ENCODE measurements around the gene VIP.
A peak's percentile ranks its signal among the peaks of the same experiment; 100 is the strongest.
"Not testable (repeated sequence)": the region's sequence is repeated elsewhere in the genome, so short reads cannot be mapped to it uniquely, and the experiment has no call there.

The VIP gene

GRCh38 chr6:152750694-152751093, at the start of gene VIP:
Gene VIP, plus strand, starts transcription at chr6:152750797. Its CDS starts 1,381 bp downstream, at chr6:152752178.
- no peak for DNase-seq

GRCh38 chr6:152701081-152701862, 49.3 kb upstream of the VIP start:
- no peak for DNase-seq

GRCh38 chr6:152701863-152702401, 48.7 kb upstream of the VIP start:
- DNase-seq: no peak

GRCh38 chr6:152703750-152704149, 46.8 kb upstream of the VIP start:
- DNase-seq: not testable (repeated sequence)

- no peak for DNase-seq
Measured at GRCh38 chr6:152705327-152705726, 45.3 kb upstream of the VIP start.

DNA sequence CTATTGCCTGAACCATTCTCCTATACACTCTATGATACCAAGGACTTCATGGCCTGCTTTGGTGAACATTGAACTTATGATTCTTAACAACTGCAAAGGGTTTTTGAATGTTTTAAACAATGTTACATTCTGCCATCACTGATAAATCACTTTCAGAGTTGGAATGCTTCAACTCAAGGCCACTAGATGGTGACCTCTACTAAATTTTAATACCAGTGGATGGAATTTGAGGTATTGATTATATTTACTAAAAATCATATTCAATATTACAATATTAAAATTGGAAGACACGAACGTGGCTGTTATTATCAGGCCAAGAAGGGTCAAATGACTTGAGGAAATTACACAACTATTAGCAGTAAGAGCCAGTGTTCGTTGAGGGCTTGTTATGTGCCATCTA, 34.3 kb upstream of the VIP start:
- DNase-seq: no peak

GRCh38 chr6:152720974-152721373, 29.6 kb upstream of the VIP start:
- DNase-seq: no peak

GRCh38 chr6:152721956-152722355, 28.6 kb upstream of the VIP start:
- no peak for DNase-seq

DNA sequence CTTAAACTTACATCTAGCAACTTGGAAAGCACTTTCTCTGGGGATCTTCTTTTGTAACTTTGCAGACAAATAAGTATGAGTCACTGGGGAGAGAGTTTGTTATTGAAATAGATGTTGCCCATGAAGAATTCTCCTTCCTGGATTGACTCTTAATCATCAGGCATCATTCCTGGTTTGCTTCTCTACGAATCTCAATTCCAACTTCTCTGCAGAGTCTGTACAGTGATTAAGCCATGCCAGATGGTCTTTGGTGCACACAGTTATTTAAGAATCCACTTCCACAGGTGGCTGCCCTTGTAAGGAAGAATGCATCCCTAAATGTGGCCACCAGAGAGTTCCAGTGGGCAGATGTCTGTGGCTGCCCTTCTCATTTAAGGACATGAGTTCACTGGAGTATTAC, 27.2 kb upstream of the VIP start:
- DNase-seq: no peak

- no peak for DNase-seq
Measured at GRCh38 chr6:152726313-152726712, 24.3 kb upstream of the VIP start.

GRCh38 chr6:152727507-152727906, 23.1 kb upstream of the VIP start:
- DNase-seq: no peak

GRCh38 chr6:152734630-152735029, 16.0 kb upstream of the VIP start:
- no peak for DNase-seq

GRCh38 chr6:152736687-152737273, 13.8 kb upstream of the VIP start:
- DNase-seq: no peak

GRCh38 chr6:152745509-152746171, 5.0 kb upstream of the VIP start:
- DNase-seq: no peak

GRCh38 chr6:152746172-152746553, 4.4 kb upstream of the VIP start:
- no peak for DNase-seq

DNA sequence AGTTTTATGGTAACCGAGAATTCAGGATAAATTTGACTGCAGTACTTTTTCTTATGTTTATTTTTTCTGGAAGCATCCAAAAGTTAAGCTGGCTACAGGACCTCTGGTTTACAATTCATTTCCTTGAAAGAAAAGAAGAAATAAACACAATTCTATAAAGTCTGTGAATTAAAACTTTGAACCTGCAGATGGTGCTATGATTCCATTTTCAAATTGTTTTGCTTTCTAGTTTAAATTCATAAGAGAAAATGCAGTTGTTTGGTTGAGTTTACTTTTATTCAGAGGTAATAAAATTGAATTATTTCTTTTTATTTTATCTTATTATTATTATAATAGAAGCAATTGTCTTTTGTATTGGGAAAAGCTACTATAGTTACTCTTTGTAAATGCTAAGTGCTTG, 1.8 kb upstream of the VIP start:
- DNase-seq: peak in 1 of 2 donors; percentile 2

- DNase-seq: no peak
Measured at GRCh38 chr6:152749336-152749735, 1.3 kb upstream of the VIP start.

GRCh38 chr6:152765331-152765730, 14.7 kb downstream of the VIP start:
- DNase-seq: no peak

DNA sequence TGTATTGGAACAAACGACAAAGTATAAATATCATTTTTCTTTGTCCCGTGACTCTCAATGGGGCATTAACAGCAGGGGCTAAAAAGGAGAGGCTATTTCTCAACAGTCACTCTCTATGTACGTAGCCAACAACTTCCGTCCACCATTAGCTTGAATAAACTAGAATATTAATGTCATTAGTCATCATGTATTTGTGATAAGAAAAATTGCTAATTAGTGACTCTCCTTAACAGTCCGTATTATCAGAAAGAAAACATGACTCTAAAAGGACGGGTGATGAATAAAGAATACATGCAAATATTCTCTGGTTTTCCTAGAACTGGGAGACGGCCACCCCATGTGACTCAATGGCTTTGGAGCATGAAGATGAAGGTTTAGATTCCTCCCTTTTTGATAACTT, 18.6 kb downstream of the VIP start:
- no peak for DNase-seq

GRCh38 chr6:152769993-152770392, 19.4 kb downstream of the VIP start:
- DNase-seq: no peak

DNA sequence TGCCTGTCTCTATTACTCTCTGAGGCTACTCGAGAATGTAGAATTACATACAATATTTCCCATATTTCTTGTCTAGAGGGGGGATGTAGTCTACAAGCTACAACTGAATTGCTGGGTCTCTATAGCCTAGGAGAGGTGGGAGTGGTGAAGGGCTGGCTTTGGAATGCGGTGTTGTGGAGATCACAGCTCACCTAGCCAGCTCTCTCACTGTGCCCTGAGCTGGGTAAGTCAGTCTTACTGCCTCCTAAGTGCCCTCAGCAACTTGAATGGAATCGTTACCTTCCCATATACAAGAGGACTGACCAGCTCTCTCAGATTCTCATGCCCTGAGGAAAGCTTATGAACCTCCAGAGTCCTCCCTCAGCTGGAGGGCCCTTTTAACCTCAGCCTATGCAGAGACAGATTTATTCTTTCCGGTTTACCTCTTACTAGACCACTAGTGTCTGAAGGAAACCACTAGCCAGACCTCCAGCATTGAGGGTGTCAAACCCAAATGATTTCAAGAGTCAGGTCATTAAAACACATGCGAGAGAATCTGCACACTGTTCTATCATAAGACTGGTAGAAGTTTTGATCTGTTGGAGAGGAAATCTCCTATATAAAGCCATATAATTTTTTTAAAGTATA, 20.6 kb downstream of the VIP start:
- DNase-seq: no peak

- DNase-seq: no peak
Measured at GRCh38 chr6:152775428-152775827, 24.8 kb downstream of the VIP start.

GRCh38 chr6:152776833-152777232, 26.2 kb downstream of the VIP start:
- DNase-seq: no peak

Data from bone marrow (tissue), 2 donors.